Mesenteric fat pad (tissue), 1 donor: Measurements from ENCODE around the gene DGCR8. TPM values are rescaled to one million over a fixed set of nuclear protein-coding genes. Genes with fewer than 3 reads are reported as not detected.

Experiments used
- DNase-seq: peaks from one replicate; pipeline ENCODE4 v3.0.0-alpha.2; 2020; ENCODE audit warnings: low spot score
- total RNA-seq: library from RNA; stranded (reverse); fragmentation: NEBNext Ultra II Directional; extraction: Animal tissue kit (Norgen Biotek cat#: 25700); gene quantifications from one replicate; pipeline ENCODE4 v1.2.1, GENCODE V29; 2021
- donor health status: DM: yes; HTN: yes; CAD: no.

DGCR8 gene
- total RNA-seq, 1 donor from 2014 or later: 29.7 TPM

DNA sequence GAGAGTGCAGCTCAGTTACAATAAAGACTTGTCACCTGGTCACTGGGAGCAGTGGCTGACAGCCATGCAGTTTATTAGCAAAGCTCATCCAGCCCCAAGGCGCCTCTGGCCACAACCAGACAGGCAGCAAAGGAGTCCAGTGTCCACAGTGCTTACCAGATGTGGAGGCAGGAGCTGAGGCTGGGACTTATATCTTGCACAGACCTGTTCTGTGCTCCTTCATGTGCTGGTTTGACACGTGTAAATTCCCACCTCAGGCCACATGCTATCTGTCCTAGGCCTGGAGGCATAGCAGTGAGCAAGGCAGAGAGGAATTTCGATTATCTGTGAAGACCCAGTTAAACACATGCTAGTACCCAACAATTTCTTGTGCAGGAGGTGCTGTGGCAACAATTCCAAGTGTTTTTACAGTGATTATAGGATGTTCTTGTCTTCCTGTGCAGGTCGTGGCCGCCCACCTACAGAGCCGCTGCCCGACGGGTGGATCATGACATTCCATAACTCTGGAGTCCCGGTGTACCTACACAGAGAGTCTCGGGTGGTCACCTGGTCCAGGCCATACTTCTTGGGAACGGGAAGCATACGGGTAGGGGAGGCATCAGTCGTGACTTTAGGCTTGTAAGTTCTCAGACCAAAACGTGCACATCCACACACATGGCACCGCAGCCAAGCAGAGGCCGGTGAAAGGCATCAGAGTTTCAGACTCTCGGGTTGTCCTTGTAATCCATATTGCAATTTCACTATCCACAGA is 9.4 kb downstream of the DGCR8 start:
- no peak for DNase-seq

- no peak for DNase-seq
Measured at GRCh38 chr22:20089977-20090729, 10.1 kb downstream of the DGCR8 start.

DNA sequence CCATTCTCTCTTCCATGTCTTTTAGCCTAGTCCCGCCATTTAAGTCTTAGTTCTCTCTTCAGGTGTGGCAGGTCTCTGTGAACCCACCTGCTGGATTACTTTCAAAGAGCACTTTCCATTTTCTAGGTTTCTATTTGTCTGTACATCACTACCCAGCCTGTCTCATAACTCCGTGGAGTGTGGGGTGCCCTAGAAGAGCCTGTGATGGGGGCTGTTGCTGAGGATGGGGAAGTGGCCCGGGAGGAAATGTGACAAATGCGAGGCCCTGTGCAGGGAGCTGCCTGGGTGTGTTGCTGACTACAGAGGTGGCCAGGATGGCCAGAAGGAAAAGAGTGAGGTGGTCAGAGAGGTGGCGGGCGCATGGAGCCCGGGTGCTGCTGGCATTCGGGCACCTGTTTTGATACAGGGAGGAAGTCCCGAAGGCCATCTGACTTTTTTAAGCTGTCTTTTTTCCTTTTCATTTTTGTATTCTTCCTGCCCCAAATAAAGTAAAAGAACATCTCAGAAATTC is 10.7 kb downstream of the DGCR8 start:
- no peak for DNase-seq

- no peak for DNase-seq
Measured at GRCh38 chr22:20091690-20092476, 11.8 kb downstream of the DGCR8 start.

- DNase-seq: no peak
Measured at GRCh38 chr22:20092477-20092854, 12.4 kb downstream of the DGCR8 start.

- DNase-seq: no peak
Measured at GRCh38 chr22:20093418-20094196, 13.6 kb downstream of the DGCR8 start.

- no peak for DNase-seq
Measured at GRCh38 chr22:20094197-20094807, 14.3 kb downstream of the DGCR8 start.

DNA sequence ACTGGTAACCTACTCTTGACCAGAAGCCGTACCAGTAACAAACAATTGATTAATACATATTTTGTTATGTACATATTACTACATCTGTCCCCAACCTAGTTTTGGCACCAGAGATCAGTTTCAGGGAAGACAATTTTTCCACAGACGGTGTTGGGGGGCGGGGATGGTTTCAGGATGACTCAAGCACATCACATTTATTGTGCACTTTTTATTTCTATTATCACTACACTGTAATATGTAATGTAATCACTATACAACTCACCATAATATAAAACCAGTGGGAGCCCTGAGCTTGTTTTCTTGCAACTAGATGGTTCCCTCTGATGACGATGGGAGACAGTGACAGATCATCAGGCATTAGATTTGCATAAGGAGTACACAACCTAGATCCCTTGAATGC is 15.5 kb downstream of the DGCR8 start:
- DNase-seq: no peak

- DNase-seq: no peak
Measured at GRCh38 chr22:20096574-20097420, 16.8 kb downstream of the DGCR8 start.

- no peak for DNase-seq
Measured at GRCh38 chr22:20099099-20099711, 19.2 kb downstream of the DGCR8 start.

DNA sequence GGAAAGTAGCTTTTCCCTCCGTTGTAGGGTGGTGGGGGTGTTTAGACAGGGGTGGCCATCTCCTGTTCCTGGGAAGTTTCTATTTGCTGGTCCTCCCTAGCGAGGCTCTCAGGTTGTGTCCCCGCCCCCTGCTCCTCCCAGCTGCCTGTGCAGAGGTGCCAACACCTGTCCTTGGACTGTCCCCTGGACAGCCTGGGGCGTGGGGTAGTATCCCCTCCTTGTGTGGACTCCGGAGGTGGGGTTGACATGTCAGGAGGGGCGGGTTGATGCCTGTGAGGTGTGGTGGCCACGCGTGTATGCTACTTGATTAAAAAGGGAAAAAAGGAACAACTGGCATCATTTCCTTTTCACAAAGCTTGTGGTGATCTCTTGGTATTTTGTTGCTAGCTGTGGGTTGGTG is 21.6 kb downstream of the DGCR8 start:
- no peak for DNase-seq

- DNase-seq: no peak
Measured at GRCh38 chr22:20102203-20102780, 22.3 kb downstream of the DGCR8 start.

DNA sequence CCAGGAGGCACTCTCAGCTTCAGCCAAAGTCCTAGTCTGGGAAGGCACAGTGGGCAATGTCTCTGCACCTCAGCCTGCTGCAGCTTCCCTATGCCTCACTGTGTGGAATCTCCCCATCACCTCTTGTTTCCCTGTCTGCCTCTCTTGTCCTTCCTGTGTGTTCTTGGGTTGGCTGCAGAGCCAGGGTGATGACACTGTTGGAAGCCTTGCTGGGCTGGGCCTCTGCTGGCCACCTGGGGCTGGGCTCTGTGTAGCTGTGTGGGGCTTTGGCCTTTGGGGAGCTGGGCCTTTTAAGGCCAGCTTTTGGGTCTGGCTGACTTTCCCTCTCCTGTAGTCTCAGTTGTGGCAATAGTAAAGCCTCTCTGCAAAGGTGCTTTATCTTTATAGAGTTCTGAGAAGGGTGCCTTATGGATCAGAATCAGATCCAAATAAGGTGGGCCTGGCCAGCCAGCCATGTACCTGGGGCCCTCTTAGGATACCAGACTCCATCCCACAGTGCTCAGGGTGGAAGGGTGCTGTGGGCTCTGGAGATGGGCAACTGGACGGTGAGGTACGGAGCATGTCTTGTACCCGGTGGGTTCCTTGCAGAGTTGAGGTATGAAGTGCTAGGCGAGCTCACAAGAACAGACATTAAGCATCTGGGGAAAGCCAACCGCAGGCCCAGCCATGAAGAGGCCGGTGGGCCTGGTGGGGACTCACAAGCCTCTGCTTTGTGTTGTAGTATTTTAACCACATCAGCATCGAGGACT is 25.6 kb downstream of the DGCR8 start:
- DNase-seq: no peak

GRCh38 chr22:20106205-20106848 is 26.3 kb downstream of the DGCR8 start:
- no peak for DNase-seq

DNA sequence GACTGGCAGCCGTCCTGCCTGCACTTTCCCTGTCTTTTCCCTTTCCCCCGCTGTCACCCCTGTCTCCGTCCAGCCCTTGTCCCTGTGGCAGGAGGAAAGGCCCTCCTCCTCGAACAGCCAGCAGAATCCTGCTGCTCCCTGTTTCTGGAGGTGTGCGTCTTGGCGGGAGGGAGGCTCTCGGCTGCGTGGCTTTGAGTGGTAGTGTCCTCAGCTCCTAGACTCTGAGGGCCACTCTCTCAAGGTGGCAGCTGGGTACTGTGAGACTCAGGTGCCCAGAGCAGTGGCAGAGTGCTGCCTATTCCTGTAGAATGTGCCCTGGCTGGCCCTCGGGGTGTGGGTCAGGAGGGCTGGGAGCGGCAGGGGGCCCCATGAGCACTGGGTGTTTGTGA is 26.8 kb downstream of the DGCR8 start:
- no peak for DNase-seq

DNA sequence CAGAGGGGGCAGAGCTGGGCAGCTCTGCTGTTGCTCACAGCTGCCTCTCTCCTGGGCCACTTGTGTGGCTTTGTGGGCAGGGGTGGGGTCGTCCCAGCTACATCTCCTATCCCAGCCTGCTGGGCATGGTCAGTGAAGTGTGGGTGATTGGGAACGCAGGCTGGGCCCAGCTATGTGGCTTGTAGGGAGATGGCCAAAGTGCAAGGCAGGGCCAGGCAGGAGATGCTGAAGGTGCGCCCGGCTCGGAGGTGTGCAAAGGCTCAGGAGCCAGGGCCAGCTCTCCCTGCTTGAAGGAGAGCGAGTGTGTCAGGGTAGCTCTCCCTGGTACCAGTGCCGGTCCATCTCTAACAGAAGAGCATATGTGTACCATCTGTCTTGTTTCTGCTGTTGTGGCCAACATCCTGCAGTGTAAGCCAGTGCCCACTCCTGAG is 27.4 kb downstream of the DGCR8 start:
- no peak for DNase-seq

- DNase-seq: no peak
Measured at GRCh38 chr22:20107951-20108756, 28.1 kb downstream of the DGCR8 start.
